ENCODE measurements around the gene DCUN1D1. TPM values are rescaled to one million over a fixed set of nuclear protein-coding genes. Genes with fewer than 3 reads are reported as not detected.

DCUN1D1 gene
- total and polyA plus RNA-seq, 10 of the 15 experiments (the other 5 are each of a cell fraction or from before 2014, with no cell fraction given): 19.8 to 47.4 (median 30.8) TPM

DNA sequence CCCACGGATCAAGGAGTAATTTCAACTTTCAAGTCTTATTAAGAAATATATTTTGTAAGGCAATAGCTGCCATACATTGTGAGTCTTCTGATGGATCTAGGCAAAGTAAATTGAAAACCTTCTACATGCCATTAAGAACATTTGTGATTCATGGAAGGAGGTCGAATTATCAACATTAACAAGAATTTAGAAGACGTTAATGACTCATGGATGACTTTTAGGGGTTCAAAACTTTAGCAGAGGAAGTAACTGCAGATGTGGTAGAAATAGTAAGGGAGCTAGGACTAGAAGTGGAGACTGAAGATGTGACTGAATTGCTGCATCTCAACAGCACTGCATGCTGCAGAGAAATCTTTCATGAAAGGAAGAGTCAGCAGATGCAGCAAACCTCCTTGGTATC lies 48.1 kb upstream of the DCUN1D1 start (continued):
- TF ChIP-seq, protein P1, sequence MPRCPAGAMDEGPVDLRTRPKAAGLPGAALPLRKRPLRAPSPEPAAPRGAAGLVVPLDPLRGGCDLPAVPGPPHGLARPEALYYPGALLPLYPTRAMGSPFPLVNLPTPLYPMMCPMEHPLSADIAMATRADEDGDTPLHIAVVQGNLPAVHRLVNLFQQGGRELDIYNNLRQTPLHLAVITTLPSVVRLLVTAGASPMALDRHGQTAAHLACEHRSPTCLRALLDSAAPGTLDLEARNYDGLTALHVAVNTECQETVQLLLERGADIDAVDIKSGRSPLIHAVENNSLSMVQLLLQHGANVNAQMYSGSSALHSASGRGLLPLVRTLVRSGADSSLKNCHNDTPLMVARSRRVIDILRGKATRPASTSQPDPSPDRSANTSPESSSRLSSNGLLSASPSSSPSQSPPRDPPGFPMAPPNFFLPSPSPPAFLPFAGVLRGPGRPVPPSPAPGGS (IDR thresholded peaks at IDR 0.05; ENCODE audit: borderline replicate concordance, insufficient read depth, low read depth, low read length, poor library complexity, severe bottlenecking): no peak
- TF ChIP-seq ATF7 (IDR thresholded peaks at IDR 0.05; ENCODE audit: low read depth): no peak

DNA sequence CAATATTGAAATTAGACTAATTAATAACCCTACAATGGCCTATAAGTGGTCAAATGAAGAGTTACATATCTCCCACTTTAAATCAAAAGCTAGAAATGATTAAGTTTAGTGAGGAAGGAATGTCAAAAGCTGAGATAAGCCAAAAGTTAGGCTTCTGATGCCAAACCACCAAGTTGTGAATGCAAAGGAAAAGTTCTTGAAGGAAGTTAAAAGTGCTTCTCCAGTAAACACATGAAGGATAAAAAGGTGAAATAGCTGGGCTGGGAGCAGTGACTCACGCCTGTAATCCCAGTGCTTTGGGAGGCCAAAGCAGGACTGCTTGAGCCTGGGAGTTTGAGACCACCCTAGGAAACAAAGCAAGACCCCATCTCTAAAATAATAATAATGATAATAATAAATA lies 46.9 kb upstream of the DCUN1D1 start:
- intact Hi-C loops (cut with micrococcal nuclease; ENCODE audit: unreplicated experiment) (no loop called here), in situ Hi-C loops (cut with MboI) (no loop called here)
- POLR2A ChIA-PET: no interaction called here
- Histone ChIP-seq H3K27me3 (replicated peaks in 1 of 2; ENCODE audit: control insufficient read depth in 2 of 2, insufficient read depth in 2 of 2, low read length in 1 of 2) (no peaks in the 10 kb centered on the region), H3K4me2 (ENCODE audit: control insufficient read depth, insufficient read depth) (no peak overlapping the region), H3K4me1 (ENCODE audit: control insufficient read depth, insufficient read depth, low read length) (no peaks in the 10 kb centered on the region), H3K36me3 (ENCODE audit: control insufficient read depth in 2 of 2, insufficient read depth in 2 of 2, low read length in 1 of 2) (peaks cover 0 to 3% of the 10 kb centered on the region in 2 experiments; a peak in 2 of 4 replicates), H3K9ac (ENCODE audit: control insufficient read depth, insufficient read depth, low read length) (no peak overlapping the region), H2AFZ (ENCODE audit: control insufficient read depth, low read depth, low read length) (no peak overlapping the region), H3K9me3 (replicated peaks; ENCODE audit: control insufficient read depth, insufficient read depth, low read length) (no peaks in the 10 kb centered on the region; the same call in 2 of the 3 replicates), H3K79me2 (ENCODE audit: control insufficient read depth, insufficient read depth, low read length) (no peaks in the 10 kb centered on the region), H4K20me1 (ENCODE audit: control insufficient read depth, insufficient read depth) (no peaks in the 10 kb centered on the region), H3K27ac (ENCODE audit: control insufficient read depth, insufficient read depth) (no peak overlapping the region), H3K4me3 (no peak overlapping the region)
- DNase-seq (ENCODE audit: low read depth, low spot score) (no peak), FAIRE-seq (no peak), ATAC-seq (no peak)
- 95% methylated on average over 1 of the region's 1 CpG for WGBS (ENCODE audit: insufficient coverage, insufficient replicate concordance, low lambda C conversion rate, missing lambda C conversion rate)
- BruUV-seq (replicated peaks): no TSS peak
- RAD21 ChIA-PET (ENCODE audit: unreplicated experiment): no interaction called here
- CTCF ChIA-PET: no interaction called here
- SMC1A ChIA-PET (ENCODE audit: uncharacterized antibody, unreplicated experiment): interaction anchor here (0.9 to 1.6 kb wide), 2 partner anchors 11 to 112 kb away, joined by 3 to 5 read pairs; no protein-coding TSS in a partner anchor
- TF ChIP-seq MEF2B (IDR thresholded peaks at IDR 0.05; ENCODE audit: partially characterized antibody, poor library complexity, severe bottlenecking) (no peak), NR2C1 (IDR thresholded peaks at IDR 0.05) (no peak), PAX5 (IDR thresholded peaks at IDR 0.05; ENCODE audit: borderline replicate concordance, low read depth, low read length) (no peak), PAX8 (IDR thresholded peaks at IDR 0.05) (no peak), YBX1 (IDR thresholded peaks at IDR 0.05) (no peak), MEF2A (IDR thresholded peaks at IDR 0.05; ENCODE audit: insufficient read depth, low read depth, low read length) (no peak), EGR1 (IDR thresholded peaks at IDR 0.05; ENCODE audit: borderline replicate concordance in 1 of 2, low read depth in 2 of 2, low read length in 2 of 2) (no peak), ZNF622 (IDR thresholded peaks at IDR 0.05) (no peak), NR2C2 (IDR thresholded peaks at IDR 0.05; ENCODE audit: borderline replicate concordance, control insufficient read depth, insufficient read length, low read depth) (no peak), USF2 (IDR thresholded peaks at IDR 0.05; ENCODE audit: borderline replicate concordance, low read depth, low read length) (no peak)
- TF ChIP-seq, protein P2, sequence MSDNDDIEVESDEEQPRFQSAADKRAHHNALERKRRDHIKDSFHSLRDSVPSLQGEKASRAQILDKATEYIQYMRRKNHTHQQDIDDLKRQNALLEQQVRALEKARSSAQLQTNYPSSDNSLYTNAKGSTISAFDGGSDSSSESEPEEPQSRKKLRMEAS (IDR thresholded peaks at IDR 0.05; ENCODE audit: low read depth, low read length): no peak
